HepG2 (cell line): Measurements from ENCODE around the gene LRRC3. TPM values are rescaled to one million over a fixed set of nuclear protein-coding genes. Genes with fewer than 3 reads are reported as not detected.

Source experiments
- KDM1A ChIP-seq: IDR thresholded peaks from 2 replicates; pipeline ENCODE4 v1.6.1; 2016; ENCODE audit warnings: missing compliant biosample characterization
- PHF5A ChIP-seq: IDR thresholded peaks from one replicate; pipeline ENCODE4 v1.6.1; 2018; ENCODE audit warnings: low read depth, missing genetic modification reagents; ENCODE audit not compliant: unreplicated experiment
- PRMT3 ChIP-seq: sonication (generic); formaldehyde crosslinking; IDR thresholded peaks from 2 replicates; pipeline ENCODE4 v1.8.1; 2022; ENCODE audit warnings: low read depth, mild to moderate bottlenecking, moderate library complexity, missing genetic modification reagents, borderline replicate concordance
- REXO4 ChIP-seq: sonication (generic); formaldehyde crosslinking; IDR thresholded peaks from 2 replicates; pipeline ENCODE4 v1.8.0; 2022; ENCODE audit warnings: missing genetic modification reagents, mild to moderate bottlenecking, borderline replicate concordance
- SPEN ChIP-seq: sonication (generic); formaldehyde crosslinking; IDR thresholded peaks from 2 replicates; pipeline ENCODE4 v1.5.1; 2020; ENCODE audit warnings: low read depth, mild to moderate bottlenecking, missing genetic modification reagents
- SRF ChIP-seq: IDR thresholded peaks from 2 replicates; pipeline ENCODE4 v1.6.1; 2011; ENCODE audit warnings: mild to moderate bottlenecking, low read depth, low read length, moderate library complexity
- SSRP1 ChIP-seq: IDR thresholded peaks from 2 replicates; pipeline ENCODE4 v1.6.1; 2016; ENCODE audit warnings: control low read depth
- STAT6 ChIP-seq: sonication (generic); formaldehyde crosslinking; IDR thresholded peaks from 2 replicates; pipeline ENCODE4 v1.4.0; 2020; ENCODE audit warnings: missing genetic modification reagents, mild to moderate bottlenecking, borderline replicate concordance
- ZBTB4 ChIP-seq: sonication (generic); formaldehyde crosslinking; IDR thresholded peaks from 2 replicates; pipeline ENCODE4 v1.4.0; 2020; ENCODE audit warnings: missing genetic modification reagents, mild to moderate bottlenecking, borderline replicate concordance
- ZBTB7A ChIP-seq: sonication (generic); formaldehyde crosslinking; IDR thresholded peaks from 2 replicates; pipeline ENCODE4 v1.8.0; 2022; ENCODE audit warnings: mild to moderate bottlenecking, missing genetic modification reagents
- ZMYM2 ChIP-seq: sonication (generic); formaldehyde crosslinking; IDR thresholded peaks from 2 replicates; pipeline ENCODE4 v1.8.0; 2022; ENCODE audit warnings: mild to moderate bottlenecking, missing genetic modification reagents
- ZNF205 ChIP-seq: IDR thresholded peaks from 2 replicates; pipeline ENCODE4 v1.6.1; 2018; ENCODE audit warnings: missing biosample characterization, missing genetic modification reagents
- ZNF207 ChIP-seq: fragments of 450-650 bp; IDR thresholded peaks from 2 replicates; pipeline ENCODE4 v1.6.1; 2016; ENCODE audit warnings: antibody characterized with exemption, borderline replicate concordance
- ZNF256 ChIP-seq: sonication (generic); formaldehyde crosslinking; conservative IDR thresholded peaks from 2 replicates; pipeline ENCODE4 v1.4.0; 2020; ENCODE audit warnings: missing genetic modification reagents
- ZNF577 ChIP-seq: sonication (generic); formaldehyde crosslinking; IDR thresholded peaks from 2 replicates; pipeline ENCODE4 v1.4.0; 2020; ENCODE audit warnings: mild to moderate bottlenecking, low read depth, missing genetic modification reagents, borderline replicate concordance
- ZNF616 ChIP-seq: sonication (generic); formaldehyde crosslinking; IDR thresholded peaks from 2 replicates; pipeline ENCODE4 v1.5.0; 2020; ENCODE audit warnings: low read depth, mild to moderate bottlenecking, missing genetic modification reagents
- ZNF619 ChIP-seq: sonication (generic); formaldehyde crosslinking; IDR thresholded peaks from 2 replicates; pipeline ENCODE4 v1.4.0; 2020; ENCODE audit warnings: mild to moderate bottlenecking, missing genetic modification reagents
- polyA plus RNA-seq, 8 experiments: library from polyadenylated mRNA; depleted of rRNA in 3 of 8; stranded (reverse) in 7 of 8; unstranded in 1 of 8; fragments of >200 nt; fragmentation: Illumina TruSeq in 4 of 8; extraction: Trizol in 4 of 8; gene quantifications; 2 replicates each; pipeline versions ENCODE4 v1.2.1 to v1.2.3, GENCODE V29; 2011 to 2016; ENCODE audit warnings: low read depth in 4 of 8, missing spikeins in 1 of 8, mixed read lengths in 1 of 8; ENCODE audit not compliant: insufficient read depth in 1 of 8
- total RNA-seq, 5 experiments: library from RNA; depleted of rRNA; stranded (reverse); fragments of >200 nt; fragmentation: Illumina TruSeq; extraction: Trizol; gene quantifications; 2 replicates each; pipeline ENCODE4 v1.2.3, GENCODE V29; 2016; ENCODE audit warnings: low read depth in 1 of 5
- TF ChIP-seq, protein P1 (sequence below): IDR thresholded peaks from 2 replicates; pipeline ENCODE4 v1.6.1; 2012; ENCODE audit warnings: low read depth, low read length, improper control_type of control experiment
- TF ChIP-seq, protein P2 (sequence below): sonication (generic); formaldehyde crosslinking; IDR thresholded peaks from 2 replicates; pipeline ENCODE4 v1.4.0; 2020; ENCODE audit warnings: missing genetic modification reagents
- TF ChIP-seq, protein P3 (sequence below): sonication (generic); formaldehyde crosslinking; IDR thresholded peaks from 2 replicates; pipeline ENCODE4 v1.5.1; 2020; ENCODE audit warnings: mild to moderate bottlenecking, moderate library complexity, missing genetic modification reagents

LRRC3 gene
- total and polyA plus RNA-seq, 2 of the 13 experiments (the other 11 are each of a cell fraction or from before 2014, with no cell fraction given): 4.8 to 16.5 TPM

GRCh38 chr21:44497703-44498126, 42.4 kb downstream of the LRRC3 start (continued):
- TF ChIP-seq ZBTB4 (CRISPR knock-in tag) (no peak), ZNF205 (no peak), ZNF577 (CRISPR knock-in tag) (no peak), ZNF619 (no peak; the same call in 1 of the 2 replicates), STAT6 (no peak), PHF5A (CRISPR knock-in tag) (no peak), ZNF616 (CRISPR knock-in tag) (no peak), SSRP1 (CRISPR knock-in tag) (0 out of 2 replicates have a peak, but pooled peaks have one; percentile 53), KDM1A (CRISPR knock-in tag) (no peak), SPEN (CRISPR knock-in tag) (no peak), ZNF207 (no peak), SRF (no peak), REXO4 (no peak), ZBTB7A (CRISPR knock-in tag) (no peak), PRMT3 (CRISPR knock-in tag) (no peak), ZMYM2 (no peak), ZNF256 (CRISPR knock-in tag) (no peak)
- TF ChIP-seq, protein P1, sequence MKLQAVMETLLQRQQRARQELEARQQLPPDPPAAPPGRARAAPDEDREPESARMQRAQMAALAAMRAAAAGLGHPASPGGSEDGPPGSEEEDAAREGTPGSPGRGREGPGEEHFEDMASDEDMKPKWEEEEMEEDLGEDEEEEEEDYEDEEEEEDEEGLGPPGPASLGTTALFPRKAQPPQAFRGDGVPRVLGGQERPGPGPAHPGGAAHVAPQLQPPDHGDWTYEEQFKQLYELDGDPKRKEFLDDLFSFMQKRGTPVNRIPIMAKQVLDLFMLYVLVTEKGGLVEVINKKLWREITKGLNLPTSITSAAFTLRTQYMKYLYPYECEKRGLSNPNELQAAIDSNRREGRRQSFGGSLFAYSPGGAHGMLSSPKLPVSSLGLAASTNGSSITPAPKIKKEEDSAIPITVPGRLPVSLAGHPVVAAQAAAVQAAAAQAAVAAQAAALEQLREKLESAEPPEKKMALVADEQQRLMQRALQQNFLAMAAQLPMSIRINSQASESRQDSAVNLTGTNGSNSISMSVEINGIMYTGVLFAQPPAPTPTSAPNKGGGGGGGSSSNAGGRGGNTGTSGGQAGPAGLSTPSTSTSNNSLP: no peak
- TF ChIP-seq, protein P2, sequence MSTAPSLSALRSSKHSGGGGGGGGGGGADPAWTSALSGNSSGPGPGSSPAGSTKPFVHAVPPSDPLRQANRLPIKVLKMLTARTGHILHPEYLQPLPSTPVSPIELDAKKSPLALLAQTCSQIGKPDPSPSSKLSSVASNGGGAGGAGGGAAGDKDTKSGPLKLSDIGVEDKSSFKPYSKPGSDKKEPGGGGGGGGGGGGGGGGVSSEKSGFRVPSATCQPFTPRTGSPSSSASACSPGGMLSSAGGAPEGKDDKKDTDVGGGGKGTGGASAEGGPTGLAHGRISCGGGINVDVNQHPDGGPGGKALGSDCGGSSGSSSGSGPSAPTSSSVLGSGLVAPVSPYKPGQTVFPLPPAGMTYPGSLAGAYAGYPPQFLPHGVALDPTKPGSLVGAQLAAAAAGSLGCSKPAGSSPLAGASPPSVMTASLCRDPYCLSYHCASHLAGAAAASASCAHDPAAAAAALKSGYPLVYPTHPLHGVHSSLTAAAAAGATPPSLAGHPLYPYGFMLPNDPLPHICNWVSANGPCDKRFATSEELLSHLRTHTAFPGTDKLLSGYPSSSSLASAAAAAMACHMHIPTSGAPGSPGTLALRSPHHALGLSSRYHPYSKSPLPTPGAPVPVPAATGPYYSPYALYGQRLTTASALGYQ: no peak
- TF ChIP-seq, protein P3, sequence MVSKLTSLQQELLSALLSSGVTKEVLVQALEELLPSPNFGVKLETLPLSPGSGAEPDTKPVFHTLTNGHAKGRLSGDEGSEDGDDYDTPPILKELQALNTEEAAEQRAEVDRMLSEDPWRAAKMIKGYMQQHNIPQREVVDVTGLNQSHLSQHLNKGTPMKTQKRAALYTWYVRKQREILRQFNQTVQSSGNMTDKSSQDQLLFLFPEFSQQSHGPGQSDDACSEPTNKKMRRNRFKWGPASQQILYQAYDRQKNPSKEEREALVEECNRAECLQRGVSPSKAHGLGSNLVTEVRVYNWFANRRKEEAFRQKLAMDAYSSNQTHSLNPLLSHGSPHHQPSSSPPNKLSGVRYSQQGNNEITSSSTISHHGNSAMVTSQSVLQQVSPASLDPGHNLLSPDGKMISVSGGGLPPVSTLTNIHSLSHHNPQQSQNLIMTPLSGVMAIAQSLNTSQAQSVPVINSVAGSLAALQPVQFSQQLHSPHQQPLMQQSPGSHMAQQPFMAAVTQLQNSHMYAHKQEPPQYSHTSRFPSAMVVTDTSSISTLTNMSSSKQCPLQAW: no peak
